Thymus (tissue), 11 donors: ENCODE data around the gene SHISA4. TPM values are rescaled to one million over a fixed set of nuclear protein-coding genes. Genes with fewer than 3 reads are reported as not detected.
"Not testable (repeated sequence)": the region's sequence is repeated elsewhere in the genome, so short reads cannot be mapped to it uniquely, and the experiment has no call there.

Source experiments
- DNase-seq, 9 donors: peaks; one replicate each; pipeline ENCODE4 v3.0.0-alpha.2; 2013; ENCODE audit warnings: low spot score in 9 of 9, low read depth in 6 of 9, missing footprints in 1 of 9
- H3K27ac ChIP-seq, 2 donors: one replicate each; pipeline ENCODE4 v1.5.1; 2013; ENCODE audit warnings: control low read depth in 1 of 2, low read depth in 1 of 2, low read length in 1 of 2, mild to moderate bottlenecking in 1 of 2, moderate library complexity in 1 of 2
- H3K27me3 ChIP-seq, 2 donors: one replicate each; pipeline ENCODE4 v1.5.1; 2013; ENCODE audit warnings: low read length in 1 of 2; ENCODE audit not compliant: control insufficient read depth in 2 of 2, insufficient read depth in 1 of 2
- H3K36me3 ChIP-seq, 2 donors: one replicate each; pipeline ENCODE4 v1.5.1; 2013; ENCODE audit warnings: low read length in 1 of 2, mild to moderate bottlenecking in 1 of 2, moderate library complexity in 1 of 2; ENCODE audit not compliant: control insufficient read depth in 2 of 2, insufficient read depth in 2 of 2
- H3K4me1 ChIP-seq, 2 donors: one replicate each; pipeline ENCODE4 v1.5.1; 2013; ENCODE audit warnings: low read length in 2 of 2; ENCODE audit not compliant: control insufficient read depth in 2 of 2, insufficient read depth in 2 of 2
- H3K4me3 ChIP-seq, 2 donors: one replicate each; pipeline ENCODE4 v1.5.1; 2013; ENCODE audit warnings: low read length in 2 of 2, control low read depth in 1 of 2, mild to moderate bottlenecking in 1 of 2
- H3K9me3 ChIP-seq, 2 donors: one replicate each; pipeline ENCODE4 v1.5.1; 2013; ENCODE audit warnings: low read length in 1 of 2, mild to moderate bottlenecking in 1 of 2; ENCODE audit not compliant: control insufficient read depth in 2 of 2, insufficient read depth in 1 of 2
- WGBS: extraction: QIAGEN DNeasy Blood & Tissue Kit; methylation state at CpG from one replicate; pipeline ENCODE4 v1.1.7; 2013; 5-methylcytosine and 5-hydroxymethylcytosine counted together
- polyA plus RNA-seq: library from polyadenylated mRNA; stranded (reverse); fragments of 200-250 nt; gene quantifications from one replicate; pipeline ENCODE4 v1.2.3, GENCODE V29; 2013
- total RNA-seq: library from RNA; stranded (reverse); fragments of 120-200 nt; gene quantifications from one replicate; pipeline ENCODE4 v1.2.4, GENCODE V29; 2013
- donor health status: healthy.

Gene SHISA4
- total and polyA plus RNA-seq, 2 donors = 0.57 to 5.0 TPM

DNA sequence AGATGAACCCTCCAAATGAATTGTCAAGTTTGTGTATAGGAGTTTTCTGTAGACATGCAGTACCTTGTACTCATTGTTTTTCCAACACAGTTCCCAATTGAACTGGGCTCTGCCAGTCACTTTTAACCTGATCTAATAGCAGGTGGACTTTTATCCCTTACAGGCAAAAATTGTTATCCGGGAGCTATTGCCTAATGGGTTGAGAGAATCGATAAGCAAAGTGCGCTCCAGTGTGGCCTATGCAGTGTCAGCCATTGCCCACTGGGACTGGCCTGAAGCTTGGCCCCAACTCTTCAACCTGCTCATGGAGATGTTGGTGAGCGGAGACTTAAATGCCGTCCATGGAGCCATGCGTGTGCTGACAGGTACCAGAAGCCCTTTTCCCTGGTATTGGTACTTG is 40.5 kb upstream of the SHISA4 start:
- Histone ChIP-seq H3K9me3 (no peaks in the 10 kb centered on the region), H3K27ac (no peak overlapping the region), H3K4me3 (no peak overlapping the region), H3K27me3 (no peaks in the 10 kb centered on the region), H3K4me1 (no peaks in the 10 kb centered on the region), H3K36me3 (peaks cover 19 to 58% of the 10 kb centered on the region in 2 donors)
- WGBS = over 99% methylated on average over 6 of the region's 6 CpGs
- no peak for DNase-seq

- H3K9me3 ChIP-seq = no peaks in the 10 kb centered on the region
- H3K36me3 ChIP-seq = peaks cover 22 to 68% of the 10 kb centered on the region in 2 donors
- 97% methylated on average over 2 of the region's 2 CpGs for WGBS
- H3K27me3 ChIP-seq = no peaks in the 10 kb centered on the region
- no peaks in the 10 kb centered on the region for H3K4me1 ChIP-seq
- H3K4me3 ChIP-seq = no peak overlapping the region
- DNase-seq = no peak
- H3K27ac ChIP-seq = no peak overlapping the region
Measured at GRCh38 chr1:201849372-201850052, 39.2 kb upstream of the SHISA4 start.

GRCh38 chr1:201850053-201850397 is 38.7 kb upstream of the SHISA4 start:
- WGBS = 96% methylated on average over 1 of the region's 1 CpG
- H3K36me3 ChIP-seq = peaks cover 24 to 72% of the 10 kb centered on the region in 2 donors
- no peak for DNase-seq
- H3K4me1 ChIP-seq = no peaks in the 10 kb centered on the region
- no peaks in the 10 kb centered on the region for H3K27me3 ChIP-seq
- H3K4me3 ChIP-seq = no peak overlapping the region
- H3K9me3 ChIP-seq = no peaks in the 10 kb centered on the region
- H3K27ac ChIP-seq = no peak overlapping the region

DNA sequence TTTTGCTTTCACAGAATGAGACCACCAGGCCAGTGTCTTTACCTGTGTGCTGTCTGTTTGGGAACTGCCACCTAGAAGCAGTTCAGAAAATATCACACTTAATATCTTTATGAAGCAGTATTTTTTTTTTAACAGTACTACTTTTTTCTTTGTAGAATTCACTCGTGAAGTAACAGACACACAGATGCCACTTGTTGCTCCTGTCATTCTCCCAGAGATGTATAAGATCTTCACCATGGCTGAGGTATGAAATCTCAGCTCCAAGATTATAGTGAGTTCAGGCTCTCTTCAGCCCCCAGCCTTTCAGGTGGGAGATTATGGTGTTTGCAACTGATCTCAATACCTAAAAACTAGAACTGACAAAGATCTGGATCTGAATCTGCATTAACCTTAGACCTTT is 36.7 kb upstream of the SHISA4 start:
- Histone ChIP-seq H3K4me3 (no peak overlapping the region), H3K36me3 (peaks cover 30 to 90% of the 10 kb centered on the region in 2 donors), H3K27me3 (no peaks in the 10 kb centered on the region), H3K9me3 (no peaks in the 10 kb centered on the region), H3K27ac (no peak overlapping the region), H3K4me1 (no peaks in the 10 kb centered on the region)
- WGBS = 99% methylated on average over 1 of the region's 1 CpG
- no peak for DNase-seq

DNA sequence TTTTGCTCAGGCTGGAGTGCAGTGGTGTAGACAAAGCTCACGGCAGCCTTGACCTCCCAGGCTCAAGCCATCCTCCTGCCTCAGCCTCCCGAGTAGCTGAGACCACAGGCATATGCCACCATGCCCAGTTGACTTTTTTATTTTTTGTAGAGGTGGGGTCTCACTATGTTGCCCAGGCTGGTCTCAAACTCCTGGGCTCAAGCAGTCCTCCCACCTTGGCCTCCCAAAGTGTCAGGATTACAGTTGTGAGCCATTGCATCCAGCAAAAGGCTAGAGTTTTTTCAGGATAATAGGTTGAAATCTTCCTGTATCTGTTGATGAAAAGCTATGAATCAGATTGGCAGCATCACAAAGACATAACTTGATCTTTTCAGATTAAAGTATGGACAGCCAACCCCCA is 32.0 kb upstream of the SHISA4 start:
- DNase-seq, H3K4me3 ChIP-seq, H3K9me3 ChIP-seq, H3K27me3 ChIP-seq, H3K4me1 ChIP-seq, H3K27ac ChIP-seq: not testable (repeated sequence)
- H3K36me3 ChIP-seq = peaks cover 33 to 84% of the 10 kb centered on the region in 2 donors
- 100% methylated on average over 2 of the region's 2 CpGs for WGBS

DNA sequence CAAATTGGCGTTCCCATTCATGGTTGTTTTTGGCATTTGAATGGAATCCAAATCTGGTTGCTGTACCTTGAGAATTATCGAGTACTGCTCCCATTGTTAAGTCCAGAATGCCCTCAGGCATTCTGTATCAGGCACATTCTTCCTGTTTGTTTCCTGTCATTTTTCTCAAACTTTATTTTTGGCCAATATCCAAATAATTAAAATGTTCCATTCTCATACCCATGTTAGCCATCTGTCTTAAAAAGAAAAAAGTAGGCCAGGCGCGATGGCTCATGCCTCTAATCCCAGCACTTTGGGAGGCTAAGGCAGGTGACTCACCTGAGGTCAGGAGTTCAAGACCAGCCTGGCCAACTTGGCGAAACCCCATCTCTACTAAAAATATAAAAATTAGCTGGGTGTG is 29.3 kb upstream of the SHISA4 start:
- Histone ChIP-seq H3K4me3 (no peak overlapping the region), H3K36me3 (peaks cover 30 to 72% of the 10 kb centered on the region in 2 donors), H3K27ac (no peak overlapping the region), H3K27me3 (no peaks in the 10 kb centered on the region), H3K4me1 (no peaks in the 10 kb centered on the region), H3K9me3 (no peaks in the 10 kb centered on the region)
- 98% methylated on average over 5 of the region's 5 CpGs for WGBS
- no peak for DNase-seq

GRCh38 chr1:201861448-201861847 is 27.2 kb upstream of the SHISA4 start:
- Histone ChIP-seq H3K27me3 (no peaks in the 10 kb centered on the region), H3K36me3 (peaks cover 26 to 59% of the 10 kb centered on the region in 2 donors), H3K9me3 (no peaks in the 10 kb centered on the region), H3K27ac (no peak overlapping the region), H3K4me3 (no peak overlapping the region), H3K4me1 (no peaks in the 10 kb centered on the region)
- DNase-seq = no peak
- 98% methylated on average over 7 of the region's 7 CpGs for WGBS

DNA sequence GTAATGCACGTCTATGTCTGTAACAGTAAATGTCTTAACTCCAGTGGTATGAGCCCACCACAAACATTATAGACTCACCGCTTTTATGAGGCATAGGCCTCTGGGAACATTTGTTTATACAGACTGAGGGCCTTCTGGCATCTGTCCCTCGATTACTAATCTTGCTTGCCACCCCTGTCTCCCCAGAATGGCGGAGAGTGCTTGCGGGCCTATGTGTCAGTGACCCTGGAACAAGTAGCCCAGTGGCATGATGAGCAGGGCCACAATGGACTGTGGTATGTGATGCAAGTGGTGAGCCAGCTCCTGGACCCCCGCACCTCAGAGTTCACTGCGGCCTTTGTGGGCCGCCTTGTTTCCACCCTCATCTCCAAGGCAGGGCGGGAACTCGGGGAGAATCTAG is 18.3 kb upstream of the SHISA4 start:
- no peak for DNase-seq
- Histone ChIP-seq H3K9me3 (no peaks in the 10 kb centered on the region), H3K27ac (no peak overlapping the region), H3K4me1 (no peaks in the 10 kb centered on the region), H3K4me3 (no peak overlapping the region), H3K36me3 (peaks cover 65 to 75% of the 10 kb centered on the region in 2 donors), H3K27me3 (no peaks in the 10 kb centered on the region)
- WGBS = 98% methylated on average over 10 of the region's 10 CpGs

- 100% methylated on average over 1 of the region's 1 CpG for WGBS
- H3K27me3 ChIP-seq = no peaks in the 10 kb centered on the region
- no peak for DNase-seq
- H3K27ac ChIP-seq = no peak overlapping the region
- no peaks in the 10 kb centered on the region for H3K4me1 ChIP-seq
- no peak overlapping the region for H3K4me3 ChIP-seq
- peaks cover 59 to 63% of the 10 kb centered on the region in 2 donors for H3K36me3 ChIP-seq
- no peaks in the 10 kb centered on the region for H3K9me3 ChIP-seq
Measured at GRCh38 chr1:201874672-201875071, 14.0 kb upstream of the SHISA4 start.
